Naive thymus-derived CD8-positive, alpha-beta T cell (primary cell): Measurements from ENCODE around the gene CCDC160. TPM values are rescaled to one million over a fixed set of nuclear protein-coding genes. Genes with fewer than 3 reads are reported as not detected.
"Not testable (repeated sequence)": the region's sequence is repeated elsewhere in the genome, so short reads cannot be mapped to it uniquely, and the experiment has no call there.

Experiments used
- ATAC-seq, 2 donors: fragments of 150-1000 bp; cut with Tn5 transposase in 1 of 2; sonication (Bioruptor Pico), chemical (Tn5 transposase) in 1 of 2; 1 replicate in 1 of 2; 2 replicates in 1 of 2; pipeline ENCODE4 v1.10.0; 2021; ENCODE audit warnings: mild to moderate bottlenecking in 2 of 2, moderate library complexity in 2 of 2
- POLR2A ChIA-PET: fragments of 350-600 bp; sonication (Branson Sonifier 250); formaldehyde crosslinking; loops from one replicate; lab custom pipeline; 2021; ENCODE audit warnings: antibody characterized with exemption; lab: Charles Lee
- DNase-seq, 10 donors: peaks; one replicate each; pipeline versions ENCODE4 v3.0.0 to v3.0.0-alpha.2; 2020 to 2022
- H3K27ac Mint-ChIP-seq, 10 donors: one replicate each; pipeline ENCODE4 v1.8.0; 2020 to 2022; ENCODE audit warnings: mild to moderate bottlenecking in 10 of 10, mixed read lengths in 10 of 10, moderate library complexity in 4 of 10, inconsistent platforms in 1 of 10
- H3K27me3 Mint-ChIP-seq, 5 donors: one replicate each; pipeline ENCODE4 v1.8.0; 2021 to 2022; ENCODE audit warnings: mixed read lengths in 5 of 5
- H3K36me3 Mint-ChIP-seq, 3 donors: one replicate each; pipeline ENCODE4 v1.8.0; 2020 to 2022; ENCODE audit warnings: mixed read lengths in 3 of 3, mild to moderate bottlenecking in 2 of 3, inconsistent platforms in 1 of 3
- H3K4me1 Mint-ChIP-seq, 4 donors: one replicate each; pipeline ENCODE4 v1.8.0; 2021 to 2022; ENCODE audit warnings: mixed read lengths in 4 of 4
- H3K4me3 Mint-ChIP-seq, 10 donors: one replicate each; pipeline ENCODE4 v1.8.0; 2020 to 2022; ENCODE audit warnings: mild to moderate bottlenecking in 10 of 10, mixed read lengths in 10 of 10, moderate library complexity in 6 of 10, inconsistent platforms in 1 of 10
- H3K9me3 Mint-ChIP-seq, 9 donors: one replicate each; pipeline ENCODE4 v1.8.0; 2020 to 2022; ENCODE audit warnings: mixed read lengths in 9 of 9, mild to moderate bottlenecking in 3 of 9, inconsistent platforms in 1 of 9, moderate library complexity in 1 of 9
- polyA plus RNA-seq, 3 donors: library from polyadenylated mRNA; unstranded; fragments of 300-500 nt; fragmentation: Illumina TruSeq; gene quantifications; one replicate each; pipeline ENCODE4 v1.2.3, GENCODE V29; 2021
- total RNA-seq, 8 experiments: library from RNA in 2 of 8; stranded (reverse) in 2 of 8; gene quantifications; one replicate each; pipeline ENCODE4 v1.2.3 and lab custom pipeline; 2021 to 2026

Gene CCDC160
- total and polyA plus RNA-seq, 5 experiments from 2014 or later = not detected

DNA sequence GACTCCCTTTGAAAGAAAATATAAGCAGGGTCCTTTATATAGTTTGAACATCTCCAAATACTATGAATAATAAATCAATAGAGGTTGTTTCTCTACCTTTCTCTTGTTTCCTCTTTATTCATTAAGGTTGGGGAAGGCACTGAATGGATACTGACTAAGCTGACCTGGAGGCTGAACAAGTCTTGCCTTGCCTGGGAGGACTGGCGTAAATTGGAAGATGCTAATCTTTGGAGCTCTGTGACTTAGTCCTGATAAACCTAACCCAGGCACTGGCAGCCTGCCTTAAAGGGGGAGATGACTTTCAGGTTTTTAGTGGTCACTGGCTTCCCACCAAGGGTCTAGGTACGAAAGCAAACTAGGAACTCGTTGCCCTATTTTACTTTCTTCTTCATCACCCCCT lies 10.5 kb downstream of the CCDC160 start:
- H3K36me3 Mint-ChIP-seq = no peaks in the 10 kb centered on the region
- ATAC-seq (no peak), DNase-seq (no peak)
- no peak overlapping the region for H3K4me3 Mint-ChIP-seq
- H3K4me1 Mint-ChIP-seq = peaks cover 0 to 1% (median 0%) of the 10 kb centered on the region in 4 donors
- POLR2A ChIA-PET = no interaction called here
- no peak overlapping the region for H3K27ac Mint-ChIP-seq
- peaks cover 0 to 3% (median 0%) of the 10 kb centered on the region in 5 donors for H3K27me3 Mint-ChIP-seq
- H3K9me3 Mint-ChIP-seq = no peaks in the 10 kb centered on the region

- Mint-ChIP-seq H3K27me3 (peaks cover 0 to 3% (median 0%) of the 10 kb centered on the region in 5 donors), H3K4me3 (no peak overlapping the region), H3K27ac (no peak overlapping the region), H3K9me3 (peaks cover 0 to 1% (median 0%) of the 10 kb centered on the region in 9 donors), H3K4me1 (peaks cover 0 to 7% (median 2%) of the 10 kb centered on the region in 4 donors), H3K36me3 (no peaks in the 10 kb centered on the region)
- POLR2A ChIA-PET = no interaction called here
- DNase-seq (no peak), ATAC-seq (no peak)
Observed at GRCh38 chrX:134249241-134249640, 12.3 kb downstream of the CCDC160 start.

DNA sequence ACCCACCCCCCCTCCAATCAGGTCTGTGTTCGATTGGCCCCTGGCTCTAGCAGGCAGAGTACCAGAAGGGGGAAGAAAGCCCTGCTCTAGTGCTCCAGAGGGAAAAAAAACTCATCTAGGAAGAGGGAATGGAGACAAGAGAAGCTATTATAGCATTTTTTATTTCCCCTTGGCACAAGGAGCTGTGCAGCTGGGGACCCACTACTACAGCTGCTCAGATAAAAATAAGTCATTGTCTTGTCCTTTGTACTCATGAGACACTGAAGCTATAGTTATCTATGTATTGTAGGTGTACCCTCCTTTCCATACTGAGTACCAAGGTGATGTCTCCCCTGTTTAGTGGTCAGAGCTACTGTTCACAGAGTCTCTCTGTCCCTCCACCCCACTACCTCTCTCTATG lies 14.3 kb downstream of the CCDC160 start:
- ATAC-seq = no peak

GRCh38 chrX:134254511-134254910 lies 17.5 kb downstream of the CCDC160 start:
- DNase-seq (no peak), ATAC-seq (no peak)
- POLR2A ChIA-PET = no interaction called here
- Mint-ChIP-seq H3K9me3 (peaks cover 0 to 1% (median 0%) of the 10 kb centered on the region in 9 donors), H3K27me3 (peaks cover 0 to 3% (median 0%) of the 10 kb centered on the region in 5 donors), H3K27ac (no peak overlapping the region), H3K36me3 (no peaks in the 10 kb centered on the region), H3K4me3 (no peak overlapping the region), H3K4me1 (peaks cover 0 to 9% (median 2%) of the 10 kb centered on the region in 4 donors)

More for the DNA sequence above, 14.3 kb downstream of the CCDC160 start:
- POLR2A ChIA-PET = no interaction called here
- Mint-ChIP-seq H3K4me1 (peaks cover 0 to 9% (median 2%) of the 10 kb centered on the region in 4 donors), H3K4me3 (no peak overlapping the region), H3K27me3 (peaks cover 0 to 3% (median 0%) of the 10 kb centered on the region in 5 donors), H3K36me3 (no peaks in the 10 kb centered on the region), H3K9me3 (peaks cover 0 to 1% (median 0%) of the 10 kb centered on the region in 9 donors), H3K27ac (peak overlapping the region in 1 of 10 donors; percentile 38)
- no peak for DNase-seq

- H3K36me3 Mint-ChIP-seq = no peaks in the 10 kb centered on the region
- ATAC-seq (no peak), DNase-seq (no peak)
- POLR2A ChIA-PET = no interaction called here
- H3K4me3 Mint-ChIP-seq = no peak overlapping the region
- H3K9me3 Mint-ChIP-seq = peaks cover 0 to 1% (median 0%) of the 10 kb centered on the region in 9 donors
- peaks cover 0 to 9% (median 2%) of the 10 kb centered on the region in 4 donors for H3K4me1 Mint-ChIP-seq
- H3K27ac Mint-ChIP-seq = no peak overlapping the region
- H3K27me3 Mint-ChIP-seq = no peaks in the 10 kb centered on the region
Observed at GRCh38 chrX:134255555-134255954, 18.6 kb downstream of the CCDC160 start.

DNA sequence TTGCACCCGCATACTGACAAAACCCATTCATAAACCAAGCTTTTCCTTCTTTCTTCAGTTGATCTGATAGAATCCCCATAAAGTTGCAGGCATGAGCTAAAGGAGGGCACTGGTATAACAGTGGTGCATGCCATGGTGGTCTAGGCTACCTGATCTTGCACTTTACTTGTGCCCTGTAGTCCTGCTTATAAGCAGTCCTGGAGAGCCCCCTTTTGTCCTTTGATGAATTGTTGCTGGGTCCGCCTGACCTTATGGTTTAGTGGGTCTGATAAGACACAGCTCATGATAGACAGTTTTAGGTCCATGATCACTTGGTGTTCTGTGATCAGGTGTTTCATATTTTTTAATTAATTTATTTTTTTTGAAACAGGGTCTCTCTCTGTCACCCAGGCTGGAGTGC lies 19.7 kb downstream of the CCDC160 start:
- no peak overlapping the region for H3K27ac Mint-ChIP-seq
- H3K4me3 Mint-ChIP-seq = no peak overlapping the region
- H3K4me1 Mint-ChIP-seq = peaks cover 0 to 9% (median 2%) of the 10 kb centered on the region in 4 donors
- DNase-seq = no peak
- H3K27me3 Mint-ChIP-seq = no peaks in the 10 kb centered on the region
- POLR2A ChIA-PET = no interaction called here
- H3K36me3 Mint-ChIP-seq = no peaks in the 10 kb centered on the region
- H3K9me3 Mint-ChIP-seq = peaks cover 0 to 1% (median 0%) of the 10 kb centered on the region in 9 donors
- ATAC-seq = no peak

DNA sequence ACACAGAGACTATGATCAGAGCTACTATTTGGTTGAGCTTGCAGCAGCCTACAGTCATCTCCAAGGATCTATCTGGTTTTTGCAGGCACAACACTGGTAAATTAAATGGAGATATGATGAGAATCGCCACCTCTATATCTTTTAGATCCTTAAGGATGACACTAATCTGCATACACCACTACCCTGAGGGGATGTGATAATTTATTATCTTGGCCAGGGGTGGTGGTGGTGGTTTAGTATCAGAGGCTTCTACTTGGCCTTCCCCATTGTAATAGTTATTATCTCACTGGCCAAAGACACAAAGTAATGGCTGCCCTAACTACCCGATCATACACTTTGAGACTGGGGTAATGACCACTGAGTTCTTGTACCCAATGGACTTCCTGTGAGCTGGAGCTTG lies 21.2 kb downstream of the CCDC160 start:
- POLR2A ChIA-PET = no interaction called here
- DNase-seq (no peak), ATAC-seq (no peak)
- H3K27ac Mint-ChIP-seq = no peak overlapping the region
- no peaks in the 10 kb centered on the region for H3K36me3 Mint-ChIP-seq
- H3K27me3 Mint-ChIP-seq = no peaks in the 10 kb centered on the region
- no peak overlapping the region for H3K4me3 Mint-ChIP-seq
- H3K4me1 Mint-ChIP-seq = peaks cover 0 to 9% (median 2%) of the 10 kb centered on the region in 4 donors
- no peaks in the 10 kb centered on the region for H3K9me3 Mint-ChIP-seq

DNA sequence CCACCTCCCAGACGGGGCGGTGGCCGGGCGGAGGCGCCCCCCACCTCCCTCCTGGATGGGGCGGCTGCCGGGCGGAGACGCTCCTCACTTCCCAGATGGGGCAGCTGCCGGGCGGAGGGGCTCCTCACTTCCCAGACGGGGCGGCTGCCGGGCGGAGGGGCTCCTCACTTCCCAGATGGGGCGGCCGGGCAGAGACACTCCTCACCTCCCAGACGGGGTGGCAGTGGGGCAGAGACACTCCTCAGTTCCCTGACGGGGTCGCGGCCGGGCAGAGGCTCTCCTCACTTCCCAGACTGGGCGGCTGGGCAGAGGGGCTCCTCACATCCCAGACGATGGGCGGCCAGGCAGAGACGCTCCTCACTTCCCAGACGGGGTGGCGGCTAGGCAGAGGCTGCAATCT lies 49.0 kb downstream of the CCDC160 start:
- ATAC-seq, H3K27me3 Mint-ChIP-seq, H3K9me3 Mint-ChIP-seq, H3K4me1 Mint-ChIP-seq, H3K36me3 Mint-ChIP-seq, H3K27ac Mint-ChIP-seq, POLR2A ChIA-PET, DNase-seq, H3K4me3 Mint-ChIP-seq: not testable (repeated sequence)

- DNase-seq = no peak
- Mint-ChIP-seq H3K4me1 (no peaks in the 10 kb centered on the region), H3K36me3 (peaks cover 0 to 4% (median 0%) of the 10 kb centered on the region in 3 donors), H3K9me3 (peaks cover 0 to 6% (median 2%) of the 10 kb centered on the region in 9 donors), H3K27me3 (peaks cover 0 to 5% (median 2%) of the 10 kb centered on the region in 5 donors), H3K4me3 (no peak overlapping the region), H3K27ac (no peak overlapping the region)
- no peak for ATAC-seq
- POLR2A ChIA-PET = no interaction called here
Observed at GRCh38 chrX:134287346-134287745, 50.4 kb downstream of the CCDC160 start.

- Mint-ChIP-seq H3K36me3 (peaks cover 0 to 24% (median 0%) of the 10 kb centered on the region in 3 donors), H3K27me3 (peaks cover 0 to 17% (median 3%) of the 10 kb centered on the region in 5 donors), H3K4me1 (no peaks in the 10 kb centered on the region), H3K9me3 (peaks cover 0 to 20% (median 6%) of the 10 kb centered on the region in 9 donors), H3K4me3 (no peak overlapping the region), H3K27ac (no peak overlapping the region)
- DNase-seq (no peak), ATAC-seq (no peak)
- POLR2A ChIA-PET = no interaction called here
Observed at GRCh38 chrX:134294548-134294947, 57.6 kb downstream of the CCDC160 start.

Other genes starting within 250 kb of the CCDC160 start
- 10 to 100 TPM; 22.1 to 22.7 TPM for gene PHF6, start 136.1 kb downstream of the CCDC160 start, total RNA-seq
- gene PHF6, start 136.1 kb downstream of the CCDC160 start, polyA plus RNA-seq = 10 to 100 TPM; 19.3 to 24.3 (median 22.9) TPM
- 10 to 100 TPM; 19.2 to 22.5 TPM for gene HPRT1, start 223.0 kb downstream of the CCDC160 start, total RNA-seq
- 10 to 100 TPM; 71.7 to 94.1 (median 88.2) TPM for gene HPRT1, start 223.0 kb downstream of the CCDC160 start, polyA plus RNA-seq